ENCODE results near the gene GPC6.

Gene GPC6

GRCh38 chr13:94079876-94080275 is 853.3 kb downstream of the GPC6 start:
- DNase-seq = no peak

DNA sequence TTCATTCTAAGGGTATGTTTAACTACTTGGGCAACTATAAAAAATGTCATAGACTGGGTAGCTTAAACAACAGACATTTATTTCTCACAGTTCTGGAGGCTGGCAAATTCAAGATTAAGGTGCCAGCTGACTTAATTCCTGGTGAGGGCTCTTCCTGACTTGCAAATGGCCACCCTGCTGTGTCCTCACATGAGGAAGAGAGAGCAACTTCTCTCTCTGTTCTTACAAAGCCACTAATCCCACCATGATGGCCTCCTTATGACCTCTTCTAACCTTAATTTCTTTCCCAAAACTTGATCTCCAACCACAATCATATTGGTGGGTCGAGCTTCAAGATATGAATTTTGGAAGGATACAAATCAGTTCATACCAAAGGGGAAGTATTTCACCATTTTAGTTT is 853.9 kb downstream of the GPC6 start:
- DNase-seq = no peak

DNA sequence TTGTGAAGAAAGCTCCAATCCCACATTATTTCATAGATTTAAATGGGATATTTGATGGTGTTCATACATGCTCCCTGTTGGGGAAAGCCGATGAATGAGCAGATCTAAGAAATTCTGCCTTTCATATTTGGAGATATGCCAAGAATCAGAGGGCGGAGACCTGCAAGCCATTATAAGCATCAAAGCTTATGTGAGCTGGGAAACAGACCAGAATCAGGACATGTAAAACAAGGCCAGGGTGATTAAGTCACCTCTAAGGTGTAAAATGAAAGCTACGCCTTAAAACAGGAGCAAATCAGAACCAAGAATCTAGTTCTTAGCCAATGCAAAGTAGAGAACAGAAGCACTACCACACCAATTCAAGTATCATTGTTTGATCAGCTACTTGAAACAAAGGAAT is 860.5 kb downstream of the GPC6 start:
- no peak for DNase-seq

DNA sequence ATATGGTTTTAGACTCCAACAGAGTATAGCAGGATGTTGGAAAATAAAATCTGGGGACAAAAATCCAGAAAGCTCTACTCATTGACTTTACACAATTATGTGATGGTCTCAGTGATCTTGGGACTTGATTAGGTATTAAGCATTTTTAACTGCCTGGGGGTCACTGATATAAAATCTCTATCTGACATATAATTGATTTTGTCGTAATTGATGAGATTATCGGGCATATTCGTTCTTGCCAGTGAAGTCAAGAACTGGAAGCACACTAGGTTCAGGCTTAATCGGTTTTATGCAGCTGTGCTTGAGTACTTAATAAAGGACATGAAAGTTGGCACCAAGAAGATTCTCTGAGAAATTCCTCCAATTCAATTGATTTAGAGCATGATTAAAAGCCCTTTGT is 862.1 kb downstream of the GPC6 start:
- no peak for DNase-seq

DNA sequence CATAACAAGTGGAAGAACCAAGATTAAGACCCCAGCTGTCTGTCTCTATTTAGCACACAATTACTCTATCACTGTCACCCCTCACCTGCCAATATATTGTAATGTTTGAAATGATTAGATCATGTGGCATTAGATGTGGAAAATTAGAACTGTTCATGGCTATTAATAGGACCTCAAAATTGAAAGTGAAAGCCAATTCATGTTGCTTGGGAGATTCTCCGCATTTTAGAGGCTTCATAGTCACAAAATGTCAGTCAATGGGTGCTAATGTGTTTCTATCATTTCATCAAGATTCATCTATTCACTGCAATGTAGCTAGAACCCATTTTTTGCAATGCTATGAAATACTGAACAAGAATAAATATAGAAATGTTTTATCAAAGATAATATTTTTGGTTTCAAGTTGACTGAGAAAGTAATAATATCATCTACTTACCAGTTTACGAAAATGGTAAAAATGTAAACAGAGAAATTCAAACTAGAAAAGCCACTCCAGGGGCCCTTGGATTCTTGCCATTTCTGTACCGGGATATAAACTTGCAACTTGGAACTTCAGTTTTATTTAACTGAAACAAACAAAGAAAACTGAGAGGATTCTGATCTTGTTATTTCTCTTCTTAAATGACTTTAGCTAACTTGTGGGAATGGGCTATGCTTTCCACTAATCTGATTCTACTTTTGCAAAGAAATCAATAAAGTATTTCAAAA is 864.3 kb downstream of the GPC6 start:
- DNase-seq = no peak

DNA sequence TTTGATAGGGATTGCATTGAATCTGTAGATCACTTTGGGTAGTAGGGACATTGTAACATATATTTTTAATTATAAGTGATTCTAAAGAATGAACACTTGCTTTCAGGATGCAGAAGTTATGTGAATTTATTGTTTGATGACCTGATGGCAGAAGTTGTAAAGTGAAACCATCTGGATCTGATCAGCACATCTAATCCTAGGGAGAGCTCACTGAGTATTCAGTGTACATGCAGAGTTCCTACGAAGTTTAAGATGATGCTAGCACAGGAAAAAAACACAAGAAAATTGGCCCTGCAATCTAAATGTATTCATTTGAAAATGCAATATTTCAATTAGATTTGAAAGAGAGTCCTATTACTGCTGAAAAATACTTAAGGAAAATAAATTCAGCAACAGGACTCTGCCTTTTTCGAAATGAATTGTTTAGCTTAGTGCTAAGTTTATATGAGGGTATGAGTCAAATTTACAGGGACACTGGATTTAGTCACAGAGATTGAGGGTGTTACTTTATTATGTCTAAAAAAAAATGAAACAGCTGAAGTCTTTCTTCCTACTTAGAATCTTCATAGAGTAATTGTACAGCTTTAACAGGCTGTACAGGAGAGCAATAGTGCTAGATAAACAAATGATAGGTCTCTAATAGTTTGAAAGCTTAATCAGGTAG is 867.2 kb downstream of the GPC6 start:
- no peak for DNase-seq

DNA sequence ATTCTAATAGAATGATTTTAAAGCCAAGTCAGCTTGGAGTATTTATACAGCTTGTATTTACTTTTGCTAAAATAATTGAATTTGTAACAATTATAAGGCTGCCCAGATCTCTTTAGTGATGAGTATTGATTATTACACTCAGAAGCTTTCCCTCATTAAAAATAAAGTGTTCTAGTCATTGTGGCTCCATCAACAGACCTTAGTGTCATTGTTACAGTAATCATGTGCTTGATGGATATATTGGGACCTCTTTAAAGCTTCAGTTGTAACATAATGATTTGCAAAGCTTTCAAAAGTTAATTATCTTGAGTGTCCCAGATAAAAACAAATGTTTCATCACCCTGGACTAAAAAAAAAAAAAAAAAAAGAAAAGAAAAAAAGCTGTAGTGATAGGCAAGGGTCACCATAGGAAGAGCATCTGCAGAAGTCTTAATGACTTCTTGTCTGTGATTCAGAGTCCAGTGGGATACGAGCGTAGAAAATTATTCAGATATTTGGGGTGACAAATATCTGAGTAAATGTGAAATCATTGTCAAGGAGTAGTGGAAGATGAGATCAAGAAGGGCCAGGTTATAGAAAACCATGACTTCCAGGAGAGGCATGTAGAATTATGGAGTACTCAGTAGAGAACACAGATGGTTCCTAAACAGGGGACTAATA is 883.2 kb downstream of the GPC6 start:
- DNase-seq = peak; percentile 13

DNA sequence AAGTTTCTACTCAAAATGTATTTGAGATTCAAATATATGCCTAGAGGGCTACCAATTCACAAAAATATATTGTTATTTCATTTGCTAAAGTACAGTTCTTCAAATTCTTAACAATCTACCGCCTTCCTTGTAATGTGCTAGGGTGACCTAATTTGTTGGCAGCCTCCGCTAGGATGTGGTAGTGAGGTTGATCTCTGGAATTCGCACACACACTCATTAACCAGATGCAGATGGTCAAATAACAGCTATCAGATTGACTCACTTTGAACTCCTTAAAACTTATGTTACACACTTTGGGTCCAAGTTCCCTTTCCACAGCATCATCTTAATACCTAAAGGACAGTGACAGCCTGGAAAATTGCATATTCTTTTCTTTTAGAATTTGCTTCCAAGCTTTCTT is 885.6 kb downstream of the GPC6 start:
- DNase-seq = no peak

GRCh38 chr13:94112731-94113130 is 886.1 kb downstream of the GPC6 start:
- no peak for DNase-seq

- no peak for DNase-seq
These were observed 886.6 kb downstream of the GPC6 start for GRCh38 chr13:94113245-94113644.

DNA sequence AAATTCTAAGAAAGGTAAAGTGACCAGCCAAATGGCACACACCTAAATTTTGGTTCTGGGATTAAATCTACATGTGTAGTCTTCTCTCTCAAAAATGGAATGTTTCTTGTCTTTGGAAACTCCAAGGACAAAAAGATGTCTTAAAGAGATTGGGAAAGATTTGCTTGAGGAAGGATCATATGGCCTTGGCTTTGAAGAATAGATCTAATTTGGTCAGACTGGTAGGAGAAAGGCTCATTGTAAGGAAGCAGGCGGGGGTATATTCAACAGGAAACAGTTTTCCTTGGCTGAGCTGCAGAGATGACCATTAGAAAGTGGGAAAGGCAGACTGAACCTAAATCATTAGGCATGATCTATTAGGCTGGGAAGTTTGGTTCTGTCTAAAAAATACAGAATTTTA is 887.6 kb downstream of the GPC6 start:
- no peak for DNase-seq

- no peak for DNase-seq
These were observed 888.4 kb downstream of the GPC6 start for GRCh38 chr13:94115054-94115453.

DNA sequence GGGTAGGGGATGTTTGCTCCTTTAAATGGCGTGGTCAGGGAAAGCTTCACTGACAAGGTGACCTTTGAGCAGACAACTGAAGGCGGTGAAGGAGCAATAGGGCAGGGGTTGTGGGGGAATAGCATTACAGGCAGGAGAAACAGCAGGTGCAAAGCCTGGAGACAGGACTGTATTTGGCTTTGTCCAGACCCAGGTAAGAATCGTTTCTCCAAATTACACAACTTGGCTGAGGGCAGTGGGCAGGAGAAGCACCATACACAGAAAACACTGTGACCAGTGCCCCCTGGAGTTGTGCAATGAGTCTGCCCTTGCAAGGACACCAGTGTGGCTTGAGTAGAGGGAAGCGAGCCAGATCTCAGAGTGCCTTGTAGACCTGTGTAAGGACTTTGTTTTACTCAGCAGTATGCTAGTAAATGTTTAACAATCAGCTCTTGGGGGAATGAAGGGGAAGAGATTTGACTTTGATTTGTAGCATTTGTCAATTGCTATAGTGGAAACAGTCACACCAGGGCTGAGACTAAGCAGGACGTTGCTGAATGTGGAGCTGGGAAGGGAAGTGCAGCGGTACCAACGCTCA is 892.8 kb downstream of the GPC6 start:
- no peak for DNase-seq

DNA sequence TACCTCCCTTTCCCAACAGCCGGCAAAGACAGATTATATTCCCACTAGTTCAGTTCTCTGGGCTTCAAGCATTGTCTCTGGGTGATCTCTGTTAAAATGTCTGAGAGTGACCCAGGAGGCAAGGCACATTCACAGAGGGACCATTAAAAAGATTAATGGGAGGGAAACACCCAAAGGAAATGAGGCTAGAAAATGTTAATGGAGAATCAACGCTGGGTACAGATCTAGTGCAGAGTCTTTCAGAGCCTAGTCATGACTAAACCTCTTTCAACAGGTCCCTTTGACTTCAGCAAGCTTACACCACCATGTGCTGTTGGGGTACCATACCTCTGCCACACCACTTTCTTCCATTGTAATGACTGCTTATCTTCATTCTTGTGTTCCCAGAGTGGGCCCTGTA is 894.3 kb downstream of the GPC6 start:
- DNase-seq = no peak

DNA sequence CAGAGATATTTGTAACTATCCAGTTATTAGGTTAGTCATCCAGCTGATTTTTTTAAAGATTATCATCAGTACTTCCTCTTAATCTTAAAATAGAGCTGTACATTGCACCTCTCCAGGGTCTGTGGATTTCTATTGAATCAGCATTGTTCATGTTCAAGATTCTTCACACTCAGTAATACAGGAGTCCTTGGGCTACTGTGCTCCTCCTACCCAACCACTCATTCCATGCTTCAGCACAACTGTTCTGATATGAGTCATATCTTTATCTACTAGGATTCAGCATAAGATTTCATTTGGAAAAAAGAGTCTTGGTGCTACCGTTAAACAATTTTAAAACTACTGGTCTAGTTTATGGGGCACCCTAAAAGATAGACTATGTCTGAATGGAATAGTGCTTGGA is 895.1 kb downstream of the GPC6 start:
- no peak for DNase-seq

- no peak for DNase-seq
These were observed 895.8 kb downstream of the GPC6 start for GRCh38 chr13:94122300-94122915.

GRCh38 chr13:94123557-94123956 is 897.0 kb downstream of the GPC6 start:
- DNase-seq = no peak

DNA sequence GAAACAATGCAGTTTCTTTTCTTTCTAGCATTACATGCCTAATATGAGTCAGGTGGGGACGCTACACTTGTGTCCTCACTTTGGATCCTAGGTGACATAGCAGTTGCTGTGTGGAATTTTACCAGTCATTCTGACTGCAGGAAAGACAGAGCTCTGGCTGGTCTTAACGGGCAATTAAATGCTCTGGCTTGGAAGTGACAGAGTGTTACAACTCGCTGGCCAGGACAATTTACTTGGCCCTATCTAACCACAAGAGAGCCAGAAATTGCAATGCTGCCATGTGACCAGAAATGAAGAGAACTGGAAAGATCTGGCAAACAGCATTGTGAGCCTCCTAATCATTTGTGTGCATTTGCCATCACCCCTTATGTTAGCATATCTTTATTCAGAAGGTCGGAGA is 901.8 kb downstream of the GPC6 start:
- DNase-seq = no peak

- no peak for DNase-seq
These were observed 902.9 kb downstream of the GPC6 start for GRCh38 chr13:94129490-94129894.

DNA sequence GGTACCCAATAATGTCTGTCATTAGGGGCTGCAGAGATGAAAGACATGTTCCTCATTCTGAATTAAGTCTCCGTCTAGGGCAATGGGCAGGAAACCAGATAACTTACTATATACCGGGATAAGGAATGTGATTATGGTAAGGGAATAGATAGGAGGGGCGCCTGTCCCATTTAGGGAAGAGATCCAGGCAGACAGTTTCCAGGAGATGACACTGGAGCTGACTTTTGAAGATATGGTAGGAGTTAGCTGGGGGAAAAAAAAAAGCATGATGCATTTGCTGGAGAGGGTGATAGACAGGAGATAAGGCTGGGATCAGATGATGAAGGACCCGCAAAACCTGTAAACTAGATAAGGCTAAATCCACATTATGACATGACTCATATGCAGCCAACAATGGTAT is 912.2 kb downstream of the GPC6 start:
- DNase-seq = no peak

DNA sequence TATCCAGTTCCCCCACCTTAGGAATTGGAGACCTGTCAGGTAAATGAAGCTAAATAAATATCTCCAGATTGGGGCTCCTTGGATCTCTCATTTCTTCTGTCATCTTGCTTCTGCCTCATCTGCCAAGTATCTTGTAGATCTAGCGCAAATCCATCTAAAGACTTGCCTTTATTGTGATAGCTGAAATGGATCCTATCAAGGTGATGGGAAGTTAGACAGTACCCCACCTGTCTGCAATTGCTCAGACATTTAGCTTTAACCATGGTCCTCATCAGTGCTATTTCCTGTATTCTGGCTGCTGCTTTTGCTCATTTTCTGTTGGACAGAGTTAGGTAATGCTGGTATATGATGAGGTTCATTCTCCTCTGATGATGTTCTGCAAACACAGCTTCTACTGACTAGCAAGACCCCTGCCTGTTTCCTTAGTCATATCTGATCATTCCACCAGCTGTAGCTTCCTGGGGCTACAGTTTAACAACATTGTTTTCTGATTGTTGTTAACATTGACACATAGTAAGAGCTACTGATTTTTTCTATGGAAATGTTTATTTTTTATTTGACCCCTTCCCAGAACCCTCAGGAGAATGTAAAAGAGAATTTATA is 912.9 kb downstream of the GPC6 start:
- DNase-seq = no peak

- no peak for DNase-seq
These were observed 913.4 kb downstream of the GPC6 start for GRCh38 chr13:94140027-94140426.

GRCh38 chr13:94140511-94140910 is 913.9 kb downstream of the GPC6 start:
- DNase-seq = no peak
